Measurements from ENCODE around the gene CDK11A.
"Not testable (repeated sequence)": the region's sequence is repeated elsewhere in the genome, so short reads cannot be mapped to it uniquely, and the experiment has no call there.

CDK11A gene

GRCh38 chr1:1754051-1754815, 30.1 kb upstream of the CDK11A start:
- no peak for DNase-seq

GRCh38 chr1:1753607-1754005, 29.4 kb upstream of the CDK11A start:
- no peak for DNase-seq

GRCh38 chr1:1752636-1753606, 28.8 kb upstream of the CDK11A start:
- DNase-seq: no peak

DNA sequence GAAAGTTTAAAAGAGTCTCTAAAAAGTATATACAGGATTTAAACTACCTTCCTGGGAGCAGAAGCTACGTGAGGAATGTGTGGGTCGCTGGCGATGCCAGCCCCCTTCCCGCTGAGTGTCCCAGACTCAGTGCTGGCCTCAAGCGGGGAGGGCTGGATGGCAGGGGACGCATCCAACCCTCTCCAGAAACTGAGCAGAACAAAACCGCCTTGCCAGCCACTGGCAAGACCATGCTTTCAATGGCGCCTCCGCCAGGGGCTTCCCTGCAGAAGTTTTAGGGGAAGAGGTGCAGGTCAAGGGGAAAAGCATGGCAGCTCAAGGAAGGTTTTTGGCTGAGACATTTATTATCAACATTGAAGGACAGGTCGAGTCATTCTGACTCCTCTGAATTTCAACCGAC, 28.0 kb upstream of the CDK11A start:
- no peak for DNase-seq

GRCh38 chr1:1749941-1750340, 25.8 kb upstream of the CDK11A start:
- DNase-seq: not testable (repeated sequence)

DNA sequence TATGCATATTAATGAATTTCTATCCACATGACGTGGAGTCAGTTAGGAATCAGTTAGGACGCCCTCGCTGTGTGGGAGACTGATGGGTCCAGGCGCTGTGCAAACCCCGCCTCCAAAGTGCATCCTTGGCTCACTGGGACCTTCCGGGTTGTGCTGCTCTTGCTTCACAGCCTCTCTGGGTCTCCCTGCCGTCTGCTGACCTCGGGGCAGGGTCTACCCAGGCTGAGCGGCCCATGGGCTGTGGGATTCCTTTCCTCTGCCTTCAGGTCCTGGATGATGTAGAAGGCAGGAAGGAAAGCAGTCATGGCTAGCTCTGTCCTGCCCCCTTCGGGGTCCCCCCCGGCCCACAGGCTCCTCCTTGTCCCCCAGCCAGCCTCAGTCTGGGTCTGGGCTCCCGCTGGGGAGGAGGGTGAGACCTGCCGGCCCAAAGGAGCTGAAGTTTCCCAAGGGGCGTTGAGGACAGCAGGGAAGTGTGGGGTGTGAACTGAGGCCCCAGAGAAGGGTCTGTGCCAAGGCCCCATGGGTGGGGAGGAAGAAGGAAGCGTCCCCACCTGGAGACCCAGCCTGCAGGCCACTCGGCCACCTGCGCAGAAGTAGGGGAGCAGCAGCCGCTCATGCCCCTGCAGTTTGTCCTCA, 24.6 kb upstream of the CDK11A start:
- DNase-seq: no peak

DNA sequence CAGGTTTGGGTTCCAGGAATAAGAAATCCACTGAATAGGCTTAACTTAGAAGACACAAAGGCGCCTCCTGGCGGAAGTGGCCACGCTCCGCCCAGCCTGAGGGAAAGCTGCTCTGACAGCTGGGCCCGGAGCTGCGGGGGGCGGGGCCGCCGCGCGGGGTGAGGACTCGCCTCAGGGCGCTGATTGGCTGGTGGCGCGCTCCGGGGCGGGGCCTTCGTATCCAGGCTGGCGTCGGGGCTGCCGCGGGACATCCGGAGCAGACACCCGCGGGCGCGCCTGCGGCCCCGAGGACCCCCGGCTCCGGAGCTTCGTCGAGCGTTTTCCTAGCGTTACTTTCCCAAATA, 22.4 kb upstream of the CDK11A start:
- not testable (repeated sequence) for DNase-seq

- peak; percentile 89 for DNase-seq
Measured at GRCh38 chr1:1745651-1746565, 21.8 kb upstream of the CDK11A start.

GRCh38 chr1:1742529-1742928, 18.4 kb upstream of the CDK11A start:
- not testable (repeated sequence) for DNase-seq

- not testable (repeated sequence) for DNase-seq
Measured at GRCh38 chr1:1741013-1741412, 16.9 kb upstream of the CDK11A start.

- DNase-seq: not testable (repeated sequence)
Measured at GRCh38 chr1:1738799-1739337, 14.7 kb upstream of the CDK11A start.

DNA sequence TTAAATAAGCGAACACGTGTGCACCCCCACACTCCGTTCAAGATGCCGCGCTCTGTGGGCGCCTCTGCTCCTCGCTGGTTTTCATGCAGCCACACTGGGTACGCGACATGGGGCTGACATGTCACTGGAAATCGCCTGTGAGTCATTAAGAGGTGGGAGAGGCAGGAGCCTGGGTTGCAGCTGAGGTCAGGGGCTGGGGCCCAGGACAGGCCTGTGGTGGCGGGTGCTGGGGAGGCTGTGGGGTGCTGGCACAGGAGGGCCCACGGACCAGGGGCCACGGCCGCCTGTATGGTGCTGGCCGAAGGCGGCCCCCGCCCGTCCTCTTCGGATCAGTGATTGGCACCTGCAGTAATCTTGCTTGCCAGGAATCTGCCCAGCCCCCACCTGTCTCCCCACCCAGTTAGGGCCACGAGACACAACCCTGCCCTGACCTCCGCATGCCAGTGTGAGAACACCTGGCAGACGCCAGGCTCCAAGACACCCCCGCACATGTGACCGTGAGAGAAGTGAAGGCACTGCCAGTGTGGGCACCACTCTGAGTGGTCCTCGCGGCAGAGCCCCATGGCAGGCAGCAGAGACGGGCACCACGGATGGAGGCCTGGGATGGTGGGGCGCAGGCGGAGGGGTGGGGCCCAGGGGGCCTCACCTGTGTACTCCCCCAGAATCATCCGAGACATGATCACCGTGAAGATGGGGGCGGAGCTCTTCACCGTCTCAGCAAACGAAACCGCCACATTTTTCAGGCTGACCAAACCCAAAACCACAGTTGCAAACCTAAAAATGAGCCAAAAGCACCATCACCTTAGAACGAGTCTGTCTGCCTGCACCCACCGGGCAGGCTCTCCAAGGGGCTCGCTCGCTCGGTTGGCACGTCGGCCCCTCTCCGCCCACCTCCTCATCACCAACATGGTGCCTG, 13.8 kb upstream of the CDK11A start:
- DNase-seq: not testable (repeated sequence)

DNA sequence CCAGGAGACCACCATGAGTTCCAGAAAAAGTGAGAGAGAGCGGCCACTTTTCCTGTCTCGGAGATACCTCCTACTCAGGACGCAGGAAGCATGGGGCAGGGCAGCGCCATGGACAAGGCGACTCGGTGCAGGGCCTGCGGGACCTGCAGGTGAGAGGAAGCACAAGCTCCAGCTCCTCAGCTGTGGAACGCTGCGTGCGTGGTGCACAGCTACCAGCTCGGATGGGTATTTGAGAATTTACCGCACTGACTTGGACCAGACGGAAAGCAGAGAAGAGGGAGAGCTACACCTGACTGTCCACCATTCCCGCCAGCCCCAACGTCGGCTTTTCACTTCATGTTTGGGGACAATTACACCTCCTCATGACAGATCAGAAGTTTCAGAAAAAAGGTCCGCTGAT, 8.2 kb upstream of the CDK11A start:
- DNase-seq: no peak

DNA sequence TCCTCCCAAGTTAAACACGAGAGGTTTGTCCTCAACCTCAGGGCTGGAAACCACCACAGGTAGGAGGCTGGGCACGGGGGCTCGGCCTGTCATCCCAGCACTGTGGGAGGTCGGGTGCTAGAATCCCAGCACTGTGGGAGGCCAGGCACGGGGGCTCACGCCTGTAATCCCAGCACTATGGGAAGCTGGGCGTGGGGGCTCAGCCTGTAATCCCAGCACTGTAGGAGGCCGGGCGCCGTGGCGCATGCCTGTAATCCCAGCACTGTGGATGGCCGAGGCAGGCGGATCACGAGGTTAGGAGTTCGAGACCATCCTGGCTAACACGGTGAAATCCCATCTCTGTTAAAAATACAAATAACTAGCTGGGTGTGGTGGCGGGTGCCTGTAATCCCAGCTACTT, 6.7 kb upstream of the CDK11A start:
- DNase-seq: no peak

GRCh38 chr1:1730230-1730629, 6.1 kb upstream of the CDK11A start:
- DNase-seq: not testable (repeated sequence)

GRCh38 chr1:1729116-1729816, 5.1 kb upstream of the CDK11A start:
- not testable (repeated sequence) for DNase-seq

DNA sequence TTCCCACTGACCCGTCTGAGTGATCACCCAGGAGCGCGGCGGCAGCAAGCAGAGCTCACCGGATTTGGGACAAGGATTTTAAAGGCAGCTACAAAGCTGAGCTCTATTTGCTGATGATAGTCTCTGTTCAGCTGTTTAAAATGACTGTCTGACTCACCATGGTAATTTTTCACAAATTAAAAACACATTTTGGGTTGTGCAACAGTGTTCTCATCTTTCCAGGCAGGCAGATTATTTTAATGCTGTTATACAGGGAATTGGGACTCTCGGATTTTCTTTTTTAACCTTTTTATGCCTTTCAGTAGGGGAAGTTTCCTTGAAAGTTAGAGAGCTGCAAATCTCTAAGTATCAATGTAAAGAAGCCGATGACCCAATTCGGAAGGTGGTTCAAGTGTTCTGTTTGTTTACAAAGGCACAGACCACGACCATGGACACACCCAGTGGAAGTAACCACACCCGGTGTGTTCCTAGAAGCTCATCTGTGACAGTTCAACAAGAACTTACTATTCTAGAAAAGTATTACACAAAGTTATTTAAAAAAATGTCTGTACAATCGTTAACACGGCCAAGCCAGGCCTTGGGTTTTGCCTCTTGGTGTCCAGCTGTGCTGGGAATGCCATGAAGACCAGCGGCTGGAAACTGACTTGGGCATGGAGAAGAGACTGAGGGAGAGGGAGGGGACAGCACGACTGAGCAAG, 4.3 kb upstream of the CDK11A start:
- DNase-seq: peak; percentile 32

DNA sequence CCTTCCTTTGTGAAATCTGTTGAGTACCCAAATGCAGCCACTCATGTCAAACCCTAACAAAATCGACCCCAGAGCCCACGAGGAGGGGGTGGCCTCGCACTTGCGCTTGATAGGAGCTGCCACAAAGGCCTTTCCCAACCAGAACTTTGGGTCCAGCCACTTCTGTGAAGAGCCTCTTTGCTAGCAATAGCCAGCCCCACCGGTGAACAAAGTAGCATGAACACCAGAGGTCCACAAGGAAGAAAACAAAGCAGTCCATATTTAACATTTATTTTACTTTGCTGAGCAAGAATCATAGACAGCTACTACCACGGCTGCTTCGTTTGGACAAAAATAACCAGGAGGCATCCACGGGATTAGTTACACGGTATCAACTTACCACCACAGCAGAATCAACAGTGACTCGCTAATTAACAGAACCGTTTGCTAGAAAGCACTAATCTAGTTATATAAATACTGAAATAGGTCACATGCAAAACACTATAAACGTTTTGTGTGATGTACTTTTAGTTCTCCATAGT, 3.0 kb upstream of the CDK11A start:
- DNase-seq: not testable (repeated sequence)

DNA sequence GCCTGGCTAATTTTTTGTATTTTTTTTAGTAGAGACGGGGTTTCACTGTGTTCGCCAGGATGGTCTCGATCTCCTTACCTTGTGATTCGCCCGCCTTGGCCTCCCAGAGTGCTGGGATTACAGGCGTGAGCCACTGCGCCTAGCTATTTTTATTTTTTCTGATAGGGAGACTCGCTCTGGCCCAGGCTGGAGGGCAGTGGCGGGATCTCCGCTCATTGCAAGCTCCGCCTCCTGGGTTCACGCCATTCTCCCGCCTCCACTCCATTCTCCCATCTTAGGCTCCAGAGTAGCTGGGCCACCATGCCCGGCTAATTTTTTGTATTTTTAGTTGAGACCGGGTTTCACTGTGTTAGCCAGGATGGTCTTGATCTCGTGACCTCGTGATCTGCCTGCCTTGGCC, 1.9 kb upstream of the CDK11A start:
- DNase-seq: not testable (repeated sequence)
